IgD-negative memory B cell (primary cell): ENCODE results near the gene SLC8B1. TPM values are rescaled to one million over a fixed set of nuclear protein-coding genes. Genes with fewer than 3 reads are reported as not detected.

Experiments
- H3K27ac Mint-ChIP-seq, 3 donors: one replicate each; pipeline ENCODE4 v1.8.0; 2020 to 2022; ENCODE audit warnings: mild to moderate bottlenecking in 3 of 3, mixed read lengths in 3 of 3, moderate library complexity in 1 of 3
- H3K27me3 Mint-ChIP-seq: one replicate; pipeline ENCODE4 v1.8.0; 2021; ENCODE audit warnings: mixed read lengths
- H3K36me3 Mint-ChIP-seq: one replicate; pipeline ENCODE4 v1.8.0; 2020; ENCODE audit warnings: mild to moderate bottlenecking, mixed read lengths
- H3K4me1 Mint-ChIP-seq, 3 donors: one replicate each; pipeline ENCODE4 v1.8.0; 2020 to 2022; ENCODE audit warnings: mixed read lengths in 3 of 3, mild to moderate bottlenecking in 1 of 3
- H3K4me3 Mint-ChIP-seq, 4 donors: one replicate each; pipeline ENCODE4 v1.8.0; 2020 to 2022; ENCODE audit warnings: mild to moderate bottlenecking in 4 of 4, mixed read lengths in 4 of 4, moderate library complexity in 3 of 4
- H3K9me3 Mint-ChIP-seq, 3 donors: one replicate each; pipeline ENCODE4 v1.8.0; 2020 to 2021; ENCODE audit warnings: mixed read lengths in 3 of 3, mild to moderate bottlenecking in 1 of 3
- polyA plus RNA-seq: library from polyadenylated mRNA; unstranded; fragments of 300-500 nt; fragmentation: Illumina TruSeq; gene quantifications from one replicate; pipeline ENCODE4 v1.2.3, GENCODE V29; 2021

The SLC8B1 gene
- 12.1 TPM for polyA plus RNA-seq

DNA sequence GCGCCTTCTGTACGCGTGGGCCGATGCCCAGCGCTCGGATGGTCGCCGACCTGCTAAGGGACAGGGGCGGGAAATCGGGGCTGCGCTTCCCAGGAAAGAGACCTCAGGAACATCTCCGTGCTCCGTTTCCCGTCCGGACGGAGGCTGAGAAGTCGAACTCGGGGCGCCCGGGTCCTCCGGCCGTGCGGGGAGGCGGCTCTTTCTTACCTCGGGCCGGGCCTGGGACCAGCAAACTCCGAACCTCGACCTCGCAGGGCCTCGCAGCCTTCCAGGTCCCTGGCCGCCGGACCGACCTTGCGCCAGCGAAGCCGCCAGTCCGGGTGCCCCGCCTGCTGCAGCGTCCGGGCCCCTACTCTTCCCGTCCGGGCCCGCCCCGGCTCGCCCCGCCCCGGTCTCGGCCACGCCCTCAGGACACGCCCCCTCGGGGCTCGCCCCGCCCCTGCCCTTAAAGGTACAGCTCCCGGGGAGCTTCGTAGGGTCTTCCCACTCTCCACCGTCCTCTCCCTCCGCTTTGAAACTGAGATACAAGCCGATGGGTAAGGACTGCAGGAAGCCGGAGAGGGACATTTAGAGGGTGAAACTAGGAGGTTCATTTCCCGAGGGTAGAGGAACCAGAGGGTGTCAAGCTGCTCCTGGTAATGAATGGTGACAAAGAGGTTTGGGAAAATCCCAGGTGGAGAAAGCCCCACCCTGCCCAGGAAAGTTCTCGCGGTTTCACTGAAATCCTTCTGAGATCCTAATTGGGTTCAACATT is at the start of gene SLC8B1:
TSS of gene SLC8B1 (minus strand) at position 324 of the 754 bp plus-strand sequence. CDS start 2,231 bp downstream, outside the sequence.
- Mint-ChIP-seq H3K4me1 (peaks cover 6 to 19% (median 14%) of the 10 kb centered on the region in 3 donors), H3K27ac (peak within 1 kb of the TSS in 2 of 3 donors; percentile 71 to 94), H3K9me3 (no peaks in the 10 kb centered on the region), H3K36me3 (peaks cover 3% of the 10 kb centered on the region), H3K4me3 (peak within 1 kb of the TSS; percentile 80 to 96 (median 93)), H3K27me3 (no peaks in the 10 kb centered on the region)

DNA sequence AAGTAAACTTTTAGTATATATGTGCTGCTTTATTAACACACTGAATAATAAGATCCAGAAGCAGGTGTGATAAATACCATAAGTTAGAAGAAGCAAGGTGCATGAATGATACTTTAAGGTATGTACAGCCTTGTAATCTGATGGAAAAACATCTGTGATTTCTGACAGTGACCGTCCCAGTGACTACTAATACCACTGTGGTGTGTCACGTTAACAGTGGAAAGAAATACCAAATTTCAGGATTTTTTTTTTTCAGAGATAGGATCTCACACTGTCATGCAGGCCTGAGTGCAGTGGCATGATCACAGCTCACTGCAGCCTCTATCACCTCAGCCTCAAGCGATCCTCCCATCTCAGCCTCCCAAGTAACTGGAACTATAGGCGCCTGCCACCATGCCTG is 47.3 kb upstream of the SLC8B1 start:
- Mint-ChIP-seq H3K4me1 (no peaks in the 10 kb centered on the region), H3K4me3 (no peak overlapping the region), H3K27ac (no peak overlapping the region), H3K36me3 (peaks cover 3% of the 10 kb centered on the region), H3K9me3 (no peaks in the 10 kb centered on the region), H3K27me3 (no peaks in the 10 kb centered on the region)

DNA sequence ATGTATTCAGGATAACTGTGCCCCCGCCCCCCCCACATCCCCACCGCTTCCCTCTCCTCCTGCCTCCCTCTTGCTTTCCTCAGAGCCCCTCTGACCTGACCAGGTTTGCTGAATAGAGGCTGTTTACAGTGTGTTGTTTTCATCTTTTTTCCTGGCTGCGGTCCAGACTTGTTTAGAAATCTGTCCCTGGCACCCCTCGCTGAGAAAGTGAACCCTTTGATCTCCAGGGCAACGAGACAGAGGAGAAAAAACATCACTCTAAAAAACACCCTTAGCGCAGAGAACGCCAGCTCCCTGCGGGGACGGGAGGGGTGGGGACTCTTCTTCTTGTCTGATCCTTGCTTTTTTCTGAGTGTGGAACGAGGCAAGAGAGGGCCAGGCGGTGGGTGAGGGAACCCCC is 46.3 kb upstream of the SLC8B1 start:
- peak overlapping the region in 1 of 3 donors; percentile 73 for H3K27ac Mint-ChIP-seq
- no peaks in the 10 kb centered on the region for H3K27me3 Mint-ChIP-seq
- no peaks in the 10 kb centered on the region for H3K9me3 Mint-ChIP-seq
- no peaks in the 10 kb centered on the region for H3K4me1 Mint-ChIP-seq
- H3K4me3 Mint-ChIP-seq: no peak overlapping the region
- H3K36me3 Mint-ChIP-seq: peaks cover 6% of the 10 kb centered on the region

GRCh38 chr12:113378291-113378690 is 43.4 kb upstream of the SLC8B1 start:
- H3K9me3 Mint-ChIP-seq: no peaks in the 10 kb centered on the region
- H3K4me1 Mint-ChIP-seq: no peaks in the 10 kb centered on the region
- no peaks in the 10 kb centered on the region for H3K27me3 Mint-ChIP-seq
- no peak overlapping the region for H3K27ac Mint-ChIP-seq
- no peak overlapping the region for H3K4me3 Mint-ChIP-seq
- peaks cover 9% of the 10 kb centered on the region for H3K36me3 Mint-ChIP-seq

GRCh38 chr12:113374823-113375428 is 40.0 kb upstream of the SLC8B1 start:
- H3K27ac Mint-ChIP-seq: no peak overlapping the region
- H3K4me3 Mint-ChIP-seq: no peak overlapping the region
- peaks cover 0 to 9% (median 7%) of the 10 kb centered on the region in 3 donors for H3K4me1 Mint-ChIP-seq
- H3K9me3 Mint-ChIP-seq: no peaks in the 10 kb centered on the region
- H3K36me3 Mint-ChIP-seq: peaks cover 9% of the 10 kb centered on the region
- H3K27me3 Mint-ChIP-seq: no peaks in the 10 kb centered on the region

- Mint-ChIP-seq H3K4me1 (peaks cover 0 to 9% (median 7%) of the 10 kb centered on the region in 3 donors), H3K27me3 (no peaks in the 10 kb centered on the region), H3K4me3 (no peak overlapping the region), H3K36me3 (peaks cover 10% of the 10 kb centered on the region), H3K9me3 (no peaks in the 10 kb centered on the region), H3K27ac (peak overlapping the region in 1 of 3 donors; percentile 58)
Measured at GRCh38 chr12:113373969-113374368, 39.1 kb upstream of the SLC8B1 start.

GRCh38 chr12:113373440-113373839 is 38.5 kb upstream of the SLC8B1 start:
- peaks cover 0 to 9% (median 7%) of the 10 kb centered on the region in 3 donors for H3K4me1 Mint-ChIP-seq
- peaks cover 10% of the 10 kb centered on the region for H3K36me3 Mint-ChIP-seq
- no peak overlapping the region for H3K4me3 Mint-ChIP-seq
- H3K27me3 Mint-ChIP-seq: no peaks in the 10 kb centered on the region
- H3K27ac Mint-ChIP-seq: no peak overlapping the region
- H3K9me3 Mint-ChIP-seq: no peaks in the 10 kb centered on the region

DNA sequence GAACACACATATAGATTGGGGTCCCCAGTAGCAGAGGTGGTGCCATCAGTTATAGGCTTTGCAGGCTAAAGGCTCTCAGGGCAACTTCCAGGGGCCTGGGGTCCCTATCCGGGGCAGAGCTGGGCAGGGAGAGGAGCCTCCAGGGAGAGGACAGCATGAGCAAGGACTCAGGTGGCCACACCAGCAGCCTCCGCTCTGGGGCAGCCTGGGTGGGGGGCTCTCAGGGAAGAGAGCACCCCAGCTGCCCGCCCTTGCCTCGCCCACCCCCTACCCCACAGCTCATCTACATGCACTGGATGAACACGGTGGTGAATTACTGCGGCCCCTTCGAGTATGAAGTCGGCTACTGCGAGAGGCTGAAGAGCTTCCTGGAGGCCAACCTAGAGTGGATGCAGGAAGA is 37.5 kb upstream of the SLC8B1 start:
- Mint-ChIP-seq H3K27ac (no peak overlapping the region), H3K36me3 (peaks cover 10% of the 10 kb centered on the region), H3K4me1 (peaks cover 0 to 9% (median 7%) of the 10 kb centered on the region in 3 donors), H3K27me3 (no peaks in the 10 kb centered on the region), H3K4me3 (no peak overlapping the region), H3K9me3 (no peaks in the 10 kb centered on the region)

DNA sequence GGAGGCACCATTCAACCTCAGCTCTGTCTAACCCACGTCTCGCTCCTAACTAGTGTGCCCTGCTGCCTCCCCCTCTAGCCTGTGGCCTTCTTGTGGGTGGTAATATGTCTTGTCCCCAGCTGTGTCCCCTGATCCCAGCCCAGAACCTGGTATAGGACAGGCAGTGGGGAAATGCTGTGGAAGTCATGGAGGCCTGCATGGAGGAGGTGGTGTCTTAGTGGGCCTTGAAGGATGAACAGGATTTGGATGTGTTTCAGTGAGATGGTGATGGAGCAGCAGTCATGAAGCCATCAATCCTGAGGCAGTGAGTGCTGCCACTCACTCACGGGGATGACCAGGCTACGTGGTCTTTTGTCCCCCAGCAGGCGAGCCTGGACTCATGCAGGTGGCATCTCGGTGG is 36.9 kb upstream of the SLC8B1 start:
- no peaks in the 10 kb centered on the region for H3K27me3 Mint-ChIP-seq
- peak overlapping the region in 1 of 4 donors; percentile 61 for H3K4me3 Mint-ChIP-seq
- peaks cover 0 to 9% (median 7%) of the 10 kb centered on the region in 3 donors for H3K4me1 Mint-ChIP-seq
- H3K9me3 Mint-ChIP-seq: no peaks in the 10 kb centered on the region
- peaks cover 7% of the 10 kb centered on the region for H3K36me3 Mint-ChIP-seq
- H3K27ac Mint-ChIP-seq: no peak overlapping the region

GRCh38 chr12:113370923-113371682 is 36.2 kb upstream of the SLC8B1 start:
- Mint-ChIP-seq H3K27me3 (no peaks in the 10 kb centered on the region), H3K4me3 (peak overlapping the region in 1 of 4 donors; percentile 5), H3K9me3 (no peaks in the 10 kb centered on the region), H3K36me3 (peaks cover 8% of the 10 kb centered on the region), H3K27ac (no peak overlapping the region), H3K4me1 (peaks cover 0 to 9% (median 8%) of the 10 kb centered on the region in 3 donors)

DNA sequence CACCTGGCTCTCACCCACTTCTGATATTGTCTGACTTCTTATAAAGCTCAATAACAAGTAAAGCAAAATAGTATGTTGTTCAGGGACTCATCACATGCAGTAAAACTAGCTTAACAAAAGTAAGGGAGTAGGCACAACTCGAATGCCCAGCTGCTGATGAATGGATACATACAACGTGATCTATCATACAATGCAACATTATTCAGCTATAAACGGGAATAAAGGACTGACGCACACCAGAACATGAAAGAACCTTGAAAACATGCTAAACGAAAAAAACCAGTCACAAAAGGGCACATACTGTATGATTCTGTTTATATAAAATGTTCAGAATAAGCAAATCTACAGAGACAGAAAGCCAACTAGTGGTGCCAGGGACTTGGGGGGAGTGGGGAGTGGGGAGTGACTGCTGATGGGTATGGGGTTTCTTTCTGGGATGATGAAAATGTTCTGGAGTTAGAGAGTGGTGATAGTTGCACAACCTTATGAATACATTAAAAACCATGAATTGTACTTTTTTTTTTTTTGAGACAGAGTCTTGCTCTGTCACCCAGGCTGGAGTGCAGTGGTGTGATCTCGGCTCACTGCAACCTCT is 34.6 kb upstream of the SLC8B1 start:
- H3K4me1 Mint-ChIP-seq: peaks cover 0 to 12% (median 8%) of the 10 kb centered on the region in 3 donors
- no peaks in the 10 kb centered on the region for H3K9me3 Mint-ChIP-seq
- H3K27me3 Mint-ChIP-seq: no peaks in the 10 kb centered on the region
- H3K27ac Mint-ChIP-seq: peak overlapping the region in 1 of 3 donors; percentile 62
- peaks cover 13% of the 10 kb centered on the region for H3K36me3 Mint-ChIP-seq
- H3K4me3 Mint-ChIP-seq: no peak overlapping the region

DNA sequence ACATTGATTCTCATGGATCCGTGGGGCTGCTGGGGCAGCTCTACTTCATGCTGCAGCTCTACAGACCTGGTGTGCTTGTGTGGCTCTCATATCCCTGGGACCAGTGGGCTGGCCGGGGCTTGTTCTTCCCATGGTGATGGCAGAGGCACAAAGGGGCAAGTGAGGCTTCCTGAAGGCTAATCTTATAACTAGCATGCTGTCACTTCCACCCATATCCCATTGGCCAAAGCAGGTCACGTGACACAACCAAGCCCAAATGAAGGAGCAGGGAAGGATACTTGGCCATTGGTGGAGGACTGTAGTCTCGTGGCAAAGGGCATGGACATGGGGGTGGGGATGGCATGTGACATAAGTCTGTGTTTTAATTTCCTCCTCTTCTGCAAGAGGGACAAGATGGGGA is 33.4 kb upstream of the SLC8B1 start:
- Mint-ChIP-seq H3K27ac (no peak overlapping the region), H3K27me3 (no peaks in the 10 kb centered on the region), H3K9me3 (no peaks in the 10 kb centered on the region), H3K36me3 (peaks cover 11% of the 10 kb centered on the region), H3K4me1 (peaks cover 0 to 13% (median 8%) of the 10 kb centered on the region in 3 donors), H3K4me3 (no peak overlapping the region)

DNA sequence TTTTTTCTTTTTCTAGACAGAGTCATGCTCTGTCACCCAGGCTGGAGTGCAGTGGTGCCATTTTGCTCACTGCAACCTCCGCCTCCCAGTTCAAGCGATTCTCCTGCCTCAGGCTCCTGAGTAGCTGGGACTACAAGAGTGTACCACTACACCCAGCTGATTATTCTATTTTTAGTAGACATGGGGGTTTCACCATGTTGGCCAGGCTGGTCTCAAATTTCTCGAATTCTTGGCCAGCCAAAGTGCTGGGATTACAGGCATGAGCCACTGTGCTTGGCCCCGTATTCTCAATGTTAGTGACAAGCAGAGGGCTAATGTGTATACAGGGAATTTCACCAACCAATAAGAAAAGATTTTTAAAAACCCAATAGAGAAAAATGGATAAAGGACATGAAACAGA is 31.9 kb upstream of the SLC8B1 start:
- Mint-ChIP-seq H3K27ac (no peak overlapping the region), H3K9me3 (no peaks in the 10 kb centered on the region), H3K4me3 (no peak overlapping the region), H3K36me3 (peaks cover 8% of the 10 kb centered on the region), H3K27me3 (no peaks in the 10 kb centered on the region), H3K4me1 (peaks cover 0 to 14% (median 10%) of the 10 kb centered on the region in 3 donors)

DNA sequence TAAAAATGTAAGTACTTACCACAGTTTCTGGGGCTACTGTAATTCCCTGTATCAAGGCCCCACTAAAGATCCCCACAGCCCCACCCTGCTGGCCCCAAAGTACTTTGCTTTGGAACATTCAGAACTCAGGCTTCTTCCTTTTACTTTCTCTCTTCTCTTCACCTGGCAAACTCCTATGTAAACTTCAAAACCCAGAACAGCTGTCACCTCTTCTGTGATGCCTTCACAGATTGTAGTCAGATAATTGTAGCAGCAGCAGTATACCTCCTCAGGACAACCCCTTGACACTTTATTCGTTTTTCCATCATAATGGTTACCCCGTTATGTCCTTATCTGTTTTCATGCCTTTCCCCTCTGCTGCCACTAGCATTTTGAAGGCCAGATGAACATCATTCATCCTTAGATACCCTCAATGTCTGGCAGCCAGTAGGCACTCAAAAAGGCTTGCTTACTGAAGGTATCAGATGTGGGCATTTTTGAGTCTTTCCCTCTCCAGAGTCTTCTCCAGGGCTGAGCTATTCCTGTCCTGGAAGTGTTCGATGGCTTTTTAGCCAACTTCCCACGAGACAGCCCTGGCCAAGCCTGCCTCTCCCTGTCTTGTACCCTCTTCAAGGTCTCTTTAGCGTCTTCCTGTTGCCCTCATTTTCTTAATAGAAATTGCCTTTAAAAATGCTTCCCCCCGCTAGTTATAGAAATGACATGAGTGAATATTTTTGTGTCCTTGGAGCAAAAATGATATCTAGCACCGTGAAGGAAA is 30.9 kb upstream of the SLC8B1 start:
- Mint-ChIP-seq H3K9me3 (no peaks in the 10 kb centered on the region), H3K4me3 (no peak overlapping the region), H3K4me1 (peaks cover 0 to 11% (median 10%) of the 10 kb centered on the region in 3 donors)

More for the DNA sequence above, 30.9 kb upstream of the SLC8B1 start:
- H3K36me3 Mint-ChIP-seq: peaks cover 8% of the 10 kb centered on the region
- H3K27me3 Mint-ChIP-seq: no peaks in the 10 kb centered on the region
- H3K27ac Mint-ChIP-seq: peak overlapping the region in 1 of 3 donors; percentile 34
